Activated CD4-positive, alpha-beta T cell treated with anti-CD3 and anti-CD28 coated beads, Interleukin-2, amount 10 ng/mL, durations not matched to agents 24 days and 14 days (primary cell): ENCODE results near the gene CASP9. TPM values are rescaled to one million over a fixed set of nuclear protein-coding genes. Genes with fewer than 3 reads are reported as not detected.
"Not testable (repeated sequence)": the region's sequence is repeated elsewhere in the genome, so short reads cannot be mapped to it uniquely, and the experiment has no call there.

Source experiments
- DNase-seq: peaks from one replicate; pipeline ENCODE4 v3.0.0; 2022
- H3K27ac Mint-ChIP-seq: one replicate; pipeline ENCODE4 v1.8.0; 2022; ENCODE audit warnings: mild to moderate bottlenecking, mixed read lengths
- H3K27me3 Mint-ChIP-seq: one replicate; pipeline ENCODE4 v1.8.0; 2022; ENCODE audit warnings: mixed read lengths
- H3K36me3 Mint-ChIP-seq: one replicate; pipeline ENCODE4 v1.8.0; 2022; ENCODE audit warnings: low read depth, mild to moderate bottlenecking, mixed read lengths
- H3K4me1 Mint-ChIP-seq: one replicate; pipeline ENCODE4 v1.8.0; 2021; ENCODE audit warnings: mixed read lengths
- H3K4me3 Mint-ChIP-seq: one replicate; pipeline ENCODE4 v1.8.0; 2022; ENCODE audit warnings: mild to moderate bottlenecking, moderate library complexity, mixed read lengths
- H3K9me3 Mint-ChIP-seq: one replicate; pipeline ENCODE4 v1.8.0; 2021; ENCODE audit warnings: mixed read lengths
- intact Hi-C: fragments of 100-400 bp; cut with micrococcal nuclease; formaldehyde crosslinking; loops from one replicate; pipeline ENCODE4 v1.15.1; 2023
- total RNA-seq: library from RNA; stranded (reverse); gene quantifications from 2 replicates; pipeline ENCODE4 v1.2.3, GENCODE V29; 2022

CASP9 gene
- total RNA-seq, 1 donor from 2014 or later, result 17.3 TPM

DNA sequence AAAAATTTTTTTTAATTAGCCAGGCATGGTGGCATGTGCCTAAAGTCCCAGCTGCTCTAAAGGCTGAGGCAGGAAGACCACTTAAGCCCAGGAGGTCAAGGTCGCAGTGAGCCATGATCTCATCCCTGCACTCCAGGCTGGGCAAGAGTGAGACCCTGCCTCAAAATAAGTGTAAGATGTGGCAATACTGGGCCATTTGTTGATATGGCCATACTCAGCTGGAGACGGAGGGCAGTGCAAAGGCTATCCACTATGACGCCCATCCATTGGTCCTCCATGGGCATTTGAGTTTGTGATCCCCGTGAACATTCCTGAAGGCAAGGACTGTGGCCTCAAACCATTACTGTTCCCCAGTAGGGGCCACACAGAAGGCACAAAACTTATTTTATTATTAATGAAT lies 1.5 kb downstream of the CASP9 start:
- DNase-seq, result no peak
- Mint-ChIP-seq H3K4me1 (peaks cover 53% of the 10 kb centered on the region), H3K27me3 (no peaks in the 10 kb centered on the region), H3K9me3 (no peaks in the 10 kb centered on the region), H3K27ac (no peak overlapping the region), H3K36me3 (peaks cover 23% of the 10 kb centered on the region), H3K4me3 (peak overlapping the region; percentile 99)
- intact Hi-C loops, result no loop called here

- peak overlapping the region; percentile 61 for H3K4me3 Mint-ChIP-seq
- peaks cover 35% of the 10 kb centered on the region for H3K36me3 Mint-ChIP-seq
- H3K27ac Mint-ChIP-seq, intact Hi-C loops, H3K27me3 Mint-ChIP-seq, H3K9me3 Mint-ChIP-seq, DNase-seq: not testable (repeated sequence)
- H3K4me1 Mint-ChIP-seq, result peaks cover 58% of the 10 kb centered on the region
Observed at GRCh38 chr1:15521206-15521906, 2.7 kb downstream of the CASP9 start.

- DNase-seq, result no peak
- Mint-ChIP-seq H3K36me3 (peaks cover 41% of the 10 kb centered on the region), H3K27me3 (no peaks in the 10 kb centered on the region), H3K9me3 (no peaks in the 10 kb centered on the region), H3K4me3 (no peak overlapping the region), H3K4me1 (peaks cover 54% of the 10 kb centered on the region), H3K27ac (no peak overlapping the region)
- intact Hi-C loops, result no loop called here
Observed at GRCh38 chr1:15519625-15520024, 4.4 kb downstream of the CASP9 start.

GRCh38 chr1:15515022-15515663 lies 8.9 kb downstream of the CASP9 start:
- peak; percentile 65 for DNase-seq
- peaks cover 51% of the 10 kb centered on the region for H3K4me1 Mint-ChIP-seq
- peak overlapping the region; percentile 64 for H3K4me3 Mint-ChIP-seq
- H3K9me3 Mint-ChIP-seq, result no peaks in the 10 kb centered on the region
- peaks cover 59% of the 10 kb centered on the region for H3K36me3 Mint-ChIP-seq
- H3K27ac Mint-ChIP-seq, result peak overlapping the region; percentile 85
- H3K27me3 Mint-ChIP-seq, result no peaks in the 10 kb centered on the region
- intact Hi-C loops, result no loop called here

GRCh38 chr1:15514557-15514956 lies 9.5 kb downstream of the CASP9 start:
- peak overlapping the region; percentile 21 for H3K27ac Mint-ChIP-seq

DNA sequence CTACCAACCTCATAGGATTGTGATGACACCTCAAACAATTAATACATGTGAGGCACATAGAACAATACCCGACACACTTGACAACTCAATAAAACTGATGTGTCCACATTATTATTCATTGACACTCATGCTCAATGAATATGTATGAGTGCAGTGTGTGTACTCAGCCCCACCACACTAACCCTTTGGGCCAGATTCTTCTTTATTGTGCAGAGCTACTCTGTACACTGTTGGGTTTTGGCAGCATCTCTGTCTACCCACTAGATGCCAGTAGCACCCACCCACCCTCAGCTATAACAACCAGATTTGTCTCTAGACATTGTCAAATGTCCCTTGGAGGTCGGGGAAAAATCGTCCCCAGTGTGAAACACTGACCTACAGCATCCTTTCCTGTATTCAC lies 10.1 kb downstream of the CASP9 start:
- H3K36me3 Mint-ChIP-seq, result peaks cover 55% of the 10 kb centered on the region
- no peak for DNase-seq
- intact Hi-C loops, result no loop called here
- H3K9me3 Mint-ChIP-seq, result no peaks in the 10 kb centered on the region
- H3K27me3 Mint-ChIP-seq, result no peaks in the 10 kb centered on the region
- H3K4me1 Mint-ChIP-seq, result peaks cover 46% of the 10 kb centered on the region
- peak overlapping the region; percentile 21 for H3K27ac Mint-ChIP-seq
- no peak overlapping the region for H3K4me3 Mint-ChIP-seq

More at GRCh38 chr1:15514557-15514956, 9.5 kb downstream of the CASP9 start:
- DNase-seq, intact Hi-C loops, H3K4me3 Mint-ChIP-seq, H3K27me3 Mint-ChIP-seq, H3K9me3 Mint-ChIP-seq: not testable (repeated sequence)
- H3K36me3 Mint-ChIP-seq, result peaks cover 57% of the 10 kb centered on the region
- H3K4me1 Mint-ChIP-seq, result peaks cover 50% of the 10 kb centered on the region

DNA sequence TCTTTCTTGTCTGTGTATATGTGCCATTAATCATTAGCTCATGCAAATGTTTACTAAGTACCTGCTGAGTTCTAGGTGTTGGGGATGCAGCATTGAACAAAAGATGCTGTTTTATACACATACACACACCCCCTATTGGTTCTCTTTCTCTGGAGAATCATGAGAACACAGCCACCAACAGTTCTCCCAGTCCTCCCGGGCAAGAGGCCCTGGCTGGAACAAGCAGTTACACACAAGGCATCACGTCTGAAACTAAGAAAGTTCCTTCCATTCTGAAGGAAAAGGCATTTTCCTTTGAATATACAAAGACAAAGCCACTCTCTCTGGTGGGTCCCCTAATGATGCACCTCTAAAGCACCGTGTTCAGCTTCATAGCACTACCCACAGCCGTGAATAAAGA lies 10.8 kb downstream of the CASP9 start:
- Mint-ChIP-seq H3K27me3 (no peaks in the 10 kb centered on the region), H3K4me3 (no peak overlapping the region), H3K36me3 (peaks cover 51% of the 10 kb centered on the region), H3K9me3 (no peaks in the 10 kb centered on the region), H3K27ac (peak overlapping the region; percentile 19), H3K4me1 (peaks cover 43% of the 10 kb centered on the region)
- no peak for DNase-seq
- intact Hi-C loops, result no loop called here

DNA sequence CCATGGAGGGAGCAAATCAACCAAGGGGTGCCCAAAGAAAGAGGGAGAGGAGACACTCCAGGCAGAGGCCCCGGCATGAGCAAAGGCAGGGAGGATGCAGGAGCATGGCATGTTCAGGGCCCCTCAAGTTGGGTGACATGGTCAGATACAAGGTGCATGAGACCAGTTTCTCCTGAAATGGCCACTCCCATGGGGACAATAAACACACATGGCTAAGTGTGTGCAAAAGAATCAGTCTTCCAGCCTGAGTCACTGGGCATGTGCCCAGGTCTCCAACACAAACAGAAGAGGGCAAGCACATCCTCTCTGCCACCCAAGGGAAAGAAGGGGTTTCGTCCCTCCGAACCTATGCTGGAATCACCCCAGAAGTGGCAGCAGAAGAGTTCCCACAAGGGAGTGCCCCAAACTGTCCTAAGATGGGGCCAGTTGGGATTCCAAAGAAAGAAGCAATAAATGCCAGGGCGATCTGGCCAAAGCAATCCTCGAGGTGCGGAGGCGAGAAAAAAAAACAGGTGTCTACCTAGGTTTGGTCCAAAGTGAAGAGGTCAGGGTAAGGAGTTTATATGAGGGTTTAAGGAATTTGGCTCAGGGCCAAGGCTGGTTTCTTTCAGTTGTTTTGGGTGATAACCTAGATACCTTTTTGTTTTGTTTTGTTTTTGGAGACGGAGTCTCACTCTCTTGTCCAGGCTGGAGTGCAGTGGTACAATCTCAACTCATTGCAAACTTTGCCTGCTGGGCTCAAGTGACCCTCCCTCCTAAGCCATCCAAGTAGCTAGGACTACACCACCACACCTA lies 13.2 kb downstream of the CASP9 start:
- Mint-ChIP-seq H3K4me3 (no peak overlapping the region), H3K4me1 (peaks cover 25% of the 10 kb centered on the region), H3K9me3 (no peaks in the 10 kb centered on the region), H3K36me3 (peaks cover 39% of the 10 kb centered on the region), H3K27me3 (no peaks in the 10 kb centered on the region), H3K27ac (peak overlapping the region; percentile 8)
- intact Hi-C loops, result no loop called here
- no peak for DNase-seq

GRCh38 chr1:15509586-15509985 lies 14.4 kb downstream of the CASP9 start:
- intact Hi-C loops, result no loop called here
- H3K27me3 Mint-ChIP-seq, result no peaks in the 10 kb centered on the region
- DNase-seq, result no peak
- peaks cover 15% of the 10 kb centered on the region for H3K4me1 Mint-ChIP-seq
- no peak overlapping the region for H3K4me3 Mint-ChIP-seq
- no peak overlapping the region for H3K27ac Mint-ChIP-seq
- no peaks in the 10 kb centered on the region for H3K9me3 Mint-ChIP-seq
- peaks cover 35% of the 10 kb centered on the region for H3K36me3 Mint-ChIP-seq

GRCh38 chr1:15508700-15509487 lies 15.1 kb downstream of the CASP9 start:
- H3K4me3 Mint-ChIP-seq, result no peak overlapping the region
- no peak overlapping the region for H3K27ac Mint-ChIP-seq
- H3K9me3 Mint-ChIP-seq, result no peaks in the 10 kb centered on the region
- intact Hi-C loops, result no loop called here
- H3K4me1 Mint-ChIP-seq, result peaks cover 9% of the 10 kb centered on the region
- H3K27me3 Mint-ChIP-seq, result no peaks in the 10 kb centered on the region
- DNase-seq, result no peak
- H3K36me3 Mint-ChIP-seq, result peaks cover 30% of the 10 kb centered on the region

GRCh38 chr1:15507278-15507677 lies 16.7 kb downstream of the CASP9 start:
- H3K9me3 Mint-ChIP-seq, result no peaks in the 10 kb centered on the region
- peaks cover 6% of the 10 kb centered on the region for H3K4me1 Mint-ChIP-seq
- no peak overlapping the region for H3K27ac Mint-ChIP-seq
- H3K36me3 Mint-ChIP-seq, result peaks cover 27% of the 10 kb centered on the region
- no peaks in the 10 kb centered on the region for H3K27me3 Mint-ChIP-seq
- intact Hi-C loops, result no loop called here
- no peak for DNase-seq
- no peak overlapping the region for H3K4me3 Mint-ChIP-seq

DNA sequence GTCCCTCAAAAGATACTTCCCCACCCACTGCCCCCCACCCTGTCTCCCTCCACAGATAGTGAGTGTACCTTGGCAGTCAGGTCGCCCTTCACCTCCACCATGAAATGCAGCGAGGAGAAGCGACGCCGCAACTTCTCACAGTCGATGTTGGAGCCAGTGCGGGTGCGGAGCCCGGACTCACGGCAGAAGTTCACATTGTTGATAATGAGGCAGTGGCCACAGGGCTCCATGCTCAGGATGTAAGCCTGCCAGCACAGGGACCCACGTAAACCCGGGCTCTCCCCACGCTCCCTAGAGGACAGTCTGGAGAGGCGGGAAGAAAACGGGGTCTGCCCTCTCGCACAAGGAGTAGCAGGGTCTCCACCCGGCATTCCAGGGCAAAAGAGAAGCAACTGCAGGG lies 17.2 kb downstream of the CASP9 start:
- peaks cover 22% of the 10 kb centered on the region for H3K36me3 Mint-ChIP-seq
- no peaks in the 10 kb centered on the region for H3K9me3 Mint-ChIP-seq
- no peak overlapping the region for H3K4me3 Mint-ChIP-seq

DNA sequence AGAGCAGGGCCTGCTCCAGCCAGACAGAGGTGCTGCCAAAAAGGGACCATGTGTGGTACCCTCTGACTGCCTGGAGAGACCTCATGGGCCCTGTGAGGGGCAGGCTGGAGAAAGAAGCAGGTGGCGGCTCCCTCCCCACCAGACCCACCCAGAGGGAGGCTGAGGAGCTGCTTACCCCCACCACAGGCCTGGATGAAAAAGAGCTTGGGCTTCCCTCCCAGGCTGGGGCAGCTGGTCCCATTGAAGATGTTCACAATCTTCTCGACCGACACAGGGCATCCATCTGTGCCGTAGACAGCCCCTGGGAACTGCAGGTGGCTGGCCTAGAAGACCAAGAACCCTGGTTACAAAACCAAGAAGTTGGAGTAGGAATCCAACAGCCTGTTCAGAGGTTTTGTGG lies 19.6 kb downstream of the CASP9 start:
- Mint-ChIP-seq H3K4me1 (no peaks in the 10 kb centered on the region), H3K27me3 (no peaks in the 10 kb centered on the region), H3K27ac (no peak overlapping the region), H3K36me3 (peaks cover 23% of the 10 kb centered on the region), H3K9me3 (no peaks in the 10 kb centered on the region), H3K4me3 (no peak overlapping the region)
- intact Hi-C loops, result no loop called here
- DNase-seq, result no peak

More for the DNA sequence above, 17.2 kb downstream of the CASP9 start:
- Mint-ChIP-seq H3K27ac (no peak overlapping the region), H3K4me1 (peaks cover 3% of the 10 kb centered on the region), H3K27me3 (no peaks in the 10 kb centered on the region)
- DNase-seq, result no peak
- intact Hi-C loops, result no loop called here
